Cerebellar nuclear complex (tissue), 1 donor: Measurements from ENCODE around the gene ADIPOQ.
"Not testable (repeated sequence)": the region's sequence is repeated elsewhere in the genome, so short reads cannot be mapped to it uniquely, and the experiment has no call there.

Experiments
- DNase-seq, 2 experiments: peaks; one replicate each; lab custom pipeline; 2025; lab: John Stamatoyannopoulos, UW

ADIPOQ gene

GRCh38 chr3:186826410-186826975 is 16.0 kb upstream of the ADIPOQ start:
- DNase-seq: no peak

- peak in 1 of 2 experiments; percentile 58 for DNase-seq
These were observed 15.3 kb upstream of the ADIPOQ start for GRCh38 chr3:186826976-186827857.

DNA sequence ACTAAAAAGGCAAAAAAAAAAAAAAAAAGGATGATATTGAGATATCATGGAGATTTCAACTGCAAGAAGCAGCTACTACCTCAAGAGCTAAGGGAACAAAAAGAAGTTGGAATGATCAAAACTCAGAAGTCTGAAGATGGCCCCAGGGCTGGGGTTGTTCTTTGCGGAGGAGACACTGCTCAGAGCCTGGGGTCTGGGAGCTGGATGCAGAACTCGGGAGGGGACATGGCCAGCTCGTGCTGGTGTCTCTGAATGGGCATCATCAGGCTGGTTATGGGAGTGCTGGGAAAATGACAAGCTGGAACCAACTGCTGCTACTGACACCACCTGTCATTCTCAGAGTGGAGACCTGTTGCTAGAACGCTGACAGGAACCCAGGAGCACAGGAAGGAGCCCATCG is 14.2 kb upstream of the ADIPOQ start:
- no peak for DNase-seq

GRCh38 chr3:186831798-186832197 is 10.7 kb upstream of the ADIPOQ start:
- no peak for DNase-seq

- DNase-seq: no peak
These were observed 10.2 kb upstream of the ADIPOQ start for GRCh38 chr3:186832276-186832675.

DNA sequence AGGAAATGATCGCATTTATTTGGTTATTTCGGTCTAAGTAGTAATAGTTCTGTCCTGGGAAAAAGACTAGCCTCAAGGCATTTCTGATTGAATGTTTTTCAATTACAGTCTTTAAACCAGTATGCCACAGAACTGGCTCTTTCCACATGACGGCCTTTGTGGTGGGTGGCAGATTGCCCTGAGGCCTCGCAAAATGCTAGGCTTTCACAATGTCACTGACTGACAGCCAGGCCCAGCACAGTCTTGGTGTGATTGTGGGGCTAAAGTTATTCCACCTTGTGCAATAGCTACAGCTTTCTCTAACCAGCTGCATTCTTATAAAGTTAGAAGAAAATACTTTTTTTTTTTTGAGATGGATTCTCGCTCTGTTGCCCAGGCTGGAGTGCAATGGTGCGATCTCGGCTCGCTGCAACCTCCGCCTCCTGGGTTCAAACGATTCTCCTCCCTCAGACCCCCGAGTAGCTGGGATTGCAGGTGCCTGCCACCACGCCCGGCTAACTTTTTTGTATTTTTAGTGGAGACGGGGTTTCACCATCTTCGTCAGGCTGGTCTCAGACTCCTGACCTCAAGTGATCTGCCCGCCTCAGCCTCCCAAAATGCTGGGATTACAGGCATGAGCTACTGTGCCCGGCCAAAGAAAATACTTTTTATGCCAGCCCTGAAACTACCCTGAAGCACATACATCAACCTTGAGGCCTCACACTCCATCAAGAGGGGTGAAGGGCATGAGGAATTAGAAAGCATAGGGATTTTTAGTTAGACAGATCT is 2.5 kb upstream of the ADIPOQ start:
- no peak for DNase-seq

GRCh38 chr3:186841620-186842019 is 890 bp upstream of the ADIPOQ start:
- no peak for DNase-seq

GRCh38 chr3:186843039-186843432 is 526 bp downstream of the ADIPOQ start:
- DNase-seq: no peak

GRCh38 chr3:186844908-186845307 is 2.4 kb downstream of the ADIPOQ start:
- DNase-seq: no peak

GRCh38 chr3:186845756-186846155 is 3.2 kb downstream of the ADIPOQ start:
- no peak for DNase-seq

- DNase-seq: no peak
These were observed 4.9 kb downstream of the ADIPOQ start for GRCh38 chr3:186847437-186847836.

DNA sequence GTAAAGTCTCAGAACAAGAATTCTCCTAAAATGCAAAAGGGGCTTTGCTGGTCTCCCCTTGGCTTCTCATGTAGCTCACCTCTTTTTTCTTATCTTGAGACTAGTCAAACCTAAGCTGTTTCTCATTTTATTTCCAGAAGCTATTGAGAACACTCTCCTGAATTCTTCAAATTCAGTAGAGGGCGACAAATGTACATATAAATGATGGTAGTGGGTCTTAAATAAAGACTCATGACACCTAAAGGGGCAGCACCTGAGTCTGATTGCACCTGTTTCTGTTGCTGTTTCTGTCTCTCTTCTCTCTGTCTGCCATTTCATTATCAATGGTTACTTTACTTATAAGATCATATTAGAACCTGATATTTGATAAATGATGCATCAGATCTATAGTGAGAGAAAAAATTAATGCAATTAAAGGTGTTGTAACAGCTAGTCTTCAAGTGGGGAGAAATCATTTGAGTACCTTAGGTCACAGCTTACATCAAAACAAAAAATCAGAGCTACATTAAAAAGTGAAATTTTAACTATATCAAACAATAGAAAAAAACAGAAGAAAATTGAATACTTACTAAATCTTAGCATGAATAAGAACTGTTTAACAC is 7.0 kb downstream of the ADIPOQ start:
- no peak for DNase-seq

DNA sequence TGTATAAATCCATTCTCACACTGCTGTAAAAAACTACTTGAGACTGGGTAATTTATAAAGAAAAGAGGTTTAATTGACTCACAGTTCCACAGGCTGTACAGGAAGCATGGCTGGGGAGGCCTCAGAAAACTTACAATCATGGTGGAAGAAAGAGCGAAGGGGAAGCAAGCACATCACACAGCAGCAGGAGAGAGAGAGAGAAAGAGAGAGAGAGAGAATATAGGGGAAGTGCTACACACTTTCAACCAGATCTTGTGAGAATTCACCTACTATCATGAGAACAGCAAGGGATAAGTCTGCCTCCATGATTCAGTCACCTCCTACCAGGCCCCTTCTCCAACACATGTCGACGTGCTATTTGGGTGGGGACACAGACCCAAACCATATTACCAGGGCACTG is 9.3 kb downstream of the ADIPOQ start:
- DNase-seq: not testable (repeated sequence)

- DNase-seq: no peak
These were observed 10.5 kb downstream of the ADIPOQ start for GRCh38 chr3:186852994-186853393.

- no peak for DNase-seq
These were observed 11.6 kb downstream of the ADIPOQ start for GRCh38 chr3:186854146-186854545.

- DNase-seq: no peak
These were observed 12.4 kb downstream of the ADIPOQ start for GRCh38 chr3:186854954-186855353.

GRCh38 chr3:186857743-186858142 is 15.2 kb downstream of the ADIPOQ start:
- no peak for DNase-seq

- not testable (repeated sequence) for DNase-seq
These were observed 22.8 kb downstream of the ADIPOQ start for GRCh38 chr3:186865215-186865853.

- DNase-seq: not testable (repeated sequence)
These were observed 23.6 kb downstream of the ADIPOQ start for GRCh38 chr3:186866095-186866494.

DNA sequence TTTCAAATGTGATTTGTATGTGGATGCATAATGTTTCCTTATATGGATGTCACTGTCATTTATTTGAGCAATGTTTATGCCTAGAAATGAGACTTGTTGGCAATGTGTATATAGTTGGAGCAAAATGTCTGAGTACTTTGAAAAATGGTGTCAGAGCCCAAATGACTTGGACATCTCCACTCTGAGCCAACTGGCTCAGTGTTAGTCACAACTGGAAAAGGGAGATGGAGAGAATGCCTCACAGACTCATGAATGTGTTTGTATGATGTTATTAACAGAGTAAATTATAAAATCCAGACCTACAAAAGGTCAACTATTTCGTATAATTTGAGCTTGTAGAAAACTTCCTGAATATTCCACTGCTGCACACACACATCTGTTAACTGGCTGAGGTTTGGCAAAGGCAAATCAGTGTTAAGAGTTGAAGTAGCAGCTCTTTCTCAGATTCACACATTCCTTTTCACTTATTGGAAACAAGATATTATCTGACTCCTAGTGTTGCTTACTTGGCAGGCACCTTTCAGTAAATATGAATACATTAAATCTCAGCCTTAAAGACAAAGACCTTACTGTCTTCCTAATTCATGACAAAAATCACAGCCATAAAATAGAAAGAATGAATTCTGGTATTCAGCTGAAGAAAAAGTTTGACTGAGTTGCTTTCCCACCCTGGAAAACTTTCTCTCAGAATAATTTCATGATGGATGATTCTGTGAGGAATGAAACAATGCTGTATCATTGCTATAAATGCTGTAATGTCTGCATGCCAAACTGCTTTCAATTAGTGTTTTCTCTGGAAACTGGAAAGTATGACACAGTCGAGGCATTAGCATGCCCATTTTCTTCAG is 27.0 kb downstream of the ADIPOQ start:
- DNase-seq: no peak
